ENCODE data around the gene LRRC8A.

GRCh38 chr9:128882677-128883603 is 1.0 kb downstream of the LRRC8A start:
- TF ChIP-seq ZNF678 (CRISPR knock-in tag; IDR thresholded peaks at IDR 0.05) (no peak), ZFY (CRISPR knock-in tag; IDR thresholded peaks at IDR 0.05) (no peak)
